HepG2 (cell line): ENCODE measurements around the gene ARHGAP45. TPM values are rescaled to one million over a fixed set of nuclear protein-coding genes. Genes with fewer than 3 reads are reported as not detected.

ENCODE experiments used
- BRD4 ChIP-seq: sonication (generic); formaldehyde crosslinking; IDR thresholded peaks from 2 replicates; pipeline ENCODE4 v1.4.0; 2020; ENCODE audit warnings: missing genetic modification reagents
- FLYWCH1 ChIP-seq: sonication (generic); formaldehyde crosslinking; IDR thresholded peaks from 2 replicates; pipeline ENCODE4 v1.8.1; 2023; ENCODE audit warnings: mild to moderate bottlenecking, missing genetic modification reagents
- PBX3 ChIP-seq: sonication (generic); formaldehyde crosslinking; IDR thresholded peaks from 2 replicates; pipeline ENCODE4 v1.8.1; 2023; ENCODE audit warnings: missing genetic modification reagents, inconsistent platforms, borderline replicate concordance
- REPIN1 ChIP-seq: sonication (generic); formaldehyde crosslinking; IDR thresholded peaks from 2 replicates; pipeline ENCODE4 v1.8.0; 2022; ENCODE audit warnings: missing genetic modification reagents, low read depth, mild to moderate bottlenecking, borderline replicate concordance
- USF2 ChIP-seq, 2 experiments: sonication (generic) in 1 of 2; formaldehyde crosslinking in 1 of 2; IDR thresholded peaks; 2 replicates each; pipeline versions ENCODE4 v1.5.1 to v1.6.1; 2011 to 2020; ENCODE audit warnings: borderline replicate concordance in 1 of 2, low read depth in 1 of 2, low read length in 1 of 2, mild to moderate bottlenecking in 1 of 2, missing genetic modification reagents in 1 of 2, moderate library complexity in 1 of 2
- ZNF205 ChIP-seq: IDR thresholded peaks from 2 replicates; pipeline ENCODE4 v1.6.1; 2018; ENCODE audit warnings: missing biosample characterization, missing genetic modification reagents
- polyA plus RNA-seq, 8 experiments: library from polyadenylated mRNA; depleted of rRNA in 3 of 8; stranded (reverse) in 7 of 8; unstranded in 1 of 8; fragments of >200 nt; fragmentation: Illumina TruSeq in 4 of 8; extraction: Trizol in 4 of 8; gene quantifications; 2 replicates each; pipeline versions ENCODE4 v1.2.1 to v1.2.3, GENCODE V29; 2011 to 2016; ENCODE audit warnings: low read depth in 4 of 8, missing spikeins in 1 of 8, mixed read lengths in 1 of 8; ENCODE audit not compliant: insufficient read depth in 1 of 8
- total RNA-seq, 5 experiments: library from RNA; depleted of rRNA; stranded (reverse); fragments of >200 nt; fragmentation: Illumina TruSeq; extraction: Trizol; gene quantifications; 2 replicates each; pipeline ENCODE4 v1.2.3, GENCODE V29; 2016; ENCODE audit warnings: low read depth in 1 of 5
- TF ChIP-seq, protein P1 (sequence below): sonication (generic); formaldehyde crosslinking; IDR thresholded peaks from 2 replicates; pipeline ENCODE4 v1.4.0; 2020; ENCODE audit warnings: missing genetic modification reagents
- TF ChIP-seq, protein P2 (sequence below): sonication (generic); formaldehyde crosslinking; IDR thresholded peaks from 2 replicates; pipeline ENCODE4 v1.4.0; 2020; ENCODE audit warnings: mild to moderate bottlenecking, missing genetic modification reagents

ARHGAP45 gene
- total and polyA plus RNA-seq, 2 of the 13 experiments (the other 11 are each of a cell fraction or from before 2014, with no cell fraction given), result 0.84 to 32.0 TPM

DNA sequence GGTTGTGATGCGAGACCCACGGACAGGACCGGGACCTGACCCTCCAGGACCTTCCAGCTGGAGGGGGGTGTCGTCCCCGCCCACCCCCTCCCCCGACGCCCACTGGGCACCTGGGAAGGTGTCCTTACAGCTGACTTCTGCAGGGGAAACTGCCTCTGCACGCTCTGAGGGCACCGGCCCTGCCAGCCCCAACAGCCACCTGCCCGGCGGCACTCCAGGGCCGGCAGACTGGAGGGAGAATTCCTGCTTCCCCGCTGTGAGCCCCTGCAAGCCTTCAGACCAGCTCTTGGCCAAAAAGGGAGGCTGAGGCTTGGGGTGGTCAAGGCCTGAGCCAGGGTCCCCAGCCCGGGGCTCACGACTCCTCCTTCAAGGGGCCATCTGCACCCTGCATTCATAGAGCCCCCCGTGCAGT is 39.3 kb upstream of the ARHGAP45 start (continued):
- TF ChIP-seq USF2 (IDR thresholded peaks at IDR 0.05; ENCODE audit: low read depth, low read length) (no peak), USF2 (CRISPR knock-in tag; IDR thresholded peaks at IDR 0.05; ENCODE audit: borderline replicate concordance) (no peak), ZNF205 (no peak), BRD4 (CRISPR knock-in tag) (no peak), PBX3 (no peak), REPIN1 (CRISPR knock-in tag) (peak; percentile 6; the same call in 1 of the 2 replicates), FLYWCH1 (CRISPR knock-in tag) (no peak)
- TF ChIP-seq, protein P1, sequence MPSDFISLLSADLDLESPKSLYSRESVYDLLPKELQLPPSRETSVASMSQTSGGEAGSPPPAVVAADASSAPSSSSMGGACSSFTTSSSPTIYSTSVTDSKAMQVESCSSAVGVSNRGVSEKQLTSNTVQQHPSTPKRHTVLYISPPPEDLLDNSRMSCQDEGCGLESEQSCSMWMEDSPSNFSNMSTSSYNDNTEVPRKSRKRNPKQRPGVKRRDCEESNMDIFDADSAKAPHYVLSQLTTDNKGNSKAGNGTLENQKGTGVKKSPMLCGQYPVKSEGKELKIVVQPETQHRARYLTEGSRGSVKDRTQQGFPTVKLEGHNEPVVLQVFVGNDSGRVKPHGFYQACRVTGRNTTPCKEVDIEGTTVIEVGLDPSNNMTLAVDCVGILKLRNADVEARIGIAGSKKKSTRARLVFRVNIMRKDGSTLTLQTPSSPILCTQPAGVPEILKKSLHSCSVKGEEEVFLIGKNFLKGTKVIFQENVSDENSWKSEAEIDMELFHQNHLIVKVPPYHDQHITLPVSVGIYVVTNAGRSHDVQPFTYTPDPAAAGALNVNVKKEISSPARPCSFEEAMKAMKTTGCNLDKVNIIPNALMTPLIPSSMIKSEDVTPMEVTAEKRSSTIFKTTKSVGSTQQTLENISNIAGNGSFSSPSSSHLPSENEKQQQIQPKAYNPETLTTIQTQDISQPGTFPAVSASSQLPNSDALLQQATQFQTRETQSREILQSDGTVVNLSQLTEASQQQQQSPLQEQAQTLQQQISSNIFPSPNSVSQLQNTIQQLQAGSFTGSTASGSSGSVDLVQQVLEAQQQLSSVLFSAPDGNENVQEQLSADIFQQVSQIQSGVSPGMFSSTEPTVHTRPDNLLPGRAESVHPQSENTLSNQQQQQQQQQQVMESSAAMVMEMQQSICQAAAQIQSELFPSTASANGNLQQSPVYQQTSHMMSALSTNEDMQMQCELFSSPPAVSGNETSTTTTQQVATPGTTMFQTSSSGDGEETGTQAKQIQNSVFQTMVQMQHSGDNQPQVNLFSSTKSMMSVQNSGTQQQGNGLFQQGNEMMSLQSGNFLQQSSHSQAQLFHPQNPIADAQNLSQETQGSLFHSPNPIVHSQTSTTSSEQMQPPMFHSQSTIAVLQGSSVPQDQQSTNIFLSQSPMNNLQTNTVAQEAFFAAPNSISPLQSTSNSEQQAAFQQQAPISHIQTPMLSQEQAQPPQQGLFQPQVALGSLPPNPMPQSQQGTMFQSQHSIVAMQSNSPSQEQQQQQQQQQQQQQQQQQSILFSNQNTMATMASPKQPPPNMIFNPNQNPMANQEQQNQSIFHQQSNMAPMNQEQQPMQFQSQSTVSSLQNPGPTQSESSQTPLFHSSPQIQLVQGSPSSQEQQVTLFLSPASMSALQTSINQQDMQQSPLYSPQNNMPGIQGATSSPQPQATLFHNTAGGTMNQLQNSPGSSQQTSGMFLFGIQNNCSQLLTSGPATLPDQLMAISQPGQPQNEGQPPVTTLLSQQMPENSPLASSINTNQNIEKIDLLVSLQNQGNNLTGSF (CRISPR knock-in tag), result no peak
- TF ChIP-seq, protein P2, sequence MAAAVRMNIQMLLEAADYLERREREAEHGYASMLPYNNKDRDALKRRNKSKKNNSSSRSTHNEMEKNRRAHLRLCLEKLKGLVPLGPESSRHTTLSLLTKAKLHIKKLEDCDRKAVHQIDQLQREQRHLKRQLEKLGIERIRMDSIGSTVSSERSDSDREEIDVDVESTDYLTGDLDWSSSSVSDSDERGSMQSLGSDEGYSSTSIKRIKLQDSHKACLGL (CRISPR knock-in tag), result peak; percentile 19; the same call in 1 of the 2 replicates
